CD4-positive, CD25-positive, alpha-beta regulatory T cell (primary cell): Measurements from ENCODE around the gene SORCS2. TPM values are rescaled to one million over a fixed set of nuclear protein-coding genes. Genes with fewer than 3 reads are reported as not detected.

Experiments
- ATAC-seq, 2 donors: fragments of 150-1000 bp; cut with Tn5 transposase; one replicate each; pipeline ENCODE4 v1.10.0; 2021; ENCODE audit warnings: low read depth in 2 of 2, moderate number of reproducible peaks in 2 of 2, moderate library complexity in 1 of 2
- DNase-seq, 3 donors: peaks; one replicate each; pipeline versions ENCODE4 v3.0.0 to v3.0.0-alpha.2; 2012 to 2022; ENCODE audit warnings: mixed read lengths in 1 of 3
- H3K27ac ChIP-seq: one replicate; pipeline ENCODE4 v1.7.0; 2013; ENCODE audit warnings: mild to moderate bottlenecking, low read length; ENCODE audit not compliant: insufficient read depth, poor library complexity, severe bottlenecking
- H3K27me3 ChIP-seq: one replicate; pipeline ENCODE4 v1.7.0; 2013; ENCODE audit warnings: low read length; ENCODE audit not compliant: control insufficient read depth, insufficient read depth
- H3K36me3 ChIP-seq: one replicate; pipeline ENCODE4 v1.7.0; 2013; ENCODE audit warnings: mild to moderate bottlenecking, low read length, moderate library complexity; ENCODE audit not compliant: control insufficient read depth, insufficient read depth
- H3K4me1 ChIP-seq: 2 replicates; pipeline ENCODE4 v1.7.0; 2013; ENCODE audit warnings: mild to moderate bottlenecking, low read length; ENCODE audit not compliant: insufficient read depth, control insufficient read depth, poor library complexity, severe bottlenecking
- H3K4me3 ChIP-seq: one replicate; pipeline ENCODE4 v1.7.0; 2013; ENCODE audit warnings: low read depth, mild to moderate bottlenecking, low read length, moderate library complexity
- H3K9me3 ChIP-seq, 2 experiments: 1 replicate in 1 of 2; 2 replicates in 1 of 2; pipeline ENCODE4 v1.7.0; 2013; ENCODE audit warnings: low read length in 2 of 2, mild to moderate bottlenecking in 1 of 2, moderate library complexity in 1 of 2; ENCODE audit not compliant: control insufficient read depth in 2 of 2
- H3K27ac Mint-ChIP-seq, 3 donors: one replicate each; pipeline ENCODE4 v1.8.0; 2020 to 2022; ENCODE audit warnings: mild to moderate bottlenecking in 3 of 3, mixed read lengths in 3 of 3, moderate library complexity in 2 of 3
- H3K27me3 Mint-ChIP-seq: one replicate; pipeline ENCODE4 v1.8.0; 2022; ENCODE audit warnings: mild to moderate bottlenecking, mixed read lengths
- H3K36me3 Mint-ChIP-seq: one replicate; pipeline ENCODE4 v1.8.0; 2020; ENCODE audit warnings: mixed read lengths
- H3K4me1 Mint-ChIP-seq, 4 donors: one replicate each; pipeline ENCODE4 v1.8.0; 2020 to 2022; ENCODE audit warnings: mixed read lengths in 4 of 4, mild to moderate bottlenecking in 1 of 4
- H3K4me3 Mint-ChIP-seq, 4 donors: one replicate each; pipeline ENCODE4 v1.8.0; 2020 to 2022; ENCODE audit warnings: mild to moderate bottlenecking in 4 of 4, mixed read lengths in 4 of 4, moderate library complexity in 3 of 4
- H3K9me3 Mint-ChIP-seq, 7 donors: one replicate each; pipeline ENCODE4 v1.8.0; 2020 to 2022; ENCODE audit warnings: mixed read lengths in 7 of 7, mild to moderate bottlenecking in 3 of 7, moderate library complexity in 2 of 7
- polyA plus RNA-seq, 4 donors: library from polyadenylated mRNA; unstranded; fragments of 300-500 nt; fragmentation: Illumina TruSeq; gene quantifications; one replicate each; pipeline ENCODE4 v1.2.3, GENCODE V29; 2021
- total RNA-seq: library from RNA; stranded (reverse); gene quantifications from one replicate; pipeline ENCODE4 v1.2.3, GENCODE V29; 2022

Gene SORCS2
- total and polyA plus RNA-seq, 5 donors from 2014 or later, result not detected

- ATAC-seq (no peak), DNase-seq (no peak)
- Histone ChIP-seq H3K27ac (no peak overlapping the region), H3K4me1 (peaks cover 17% of the 10 kb centered on the region), H3K9me3 (no peaks in the 10 kb centered on the region), H3K27me3 (no peaks in the 10 kb centered on the region), H3K4me3 (no peak overlapping the region), H3K36me3 (peaks cover 3% of the 10 kb centered on the region)
- Mint-ChIP-seq H3K9me3 (no peaks in the 10 kb centered on the region), H3K4me3 (no peak overlapping the region), H3K36me3 (peaks cover 18% of the 10 kb centered on the region), H3K4me1 (peaks cover 9 to 45% (median 30%) of the 10 kb centered on the region in 4 donors), H3K27ac (no peak overlapping the region), H3K27me3 (no peaks in the 10 kb centered on the region)
Observed at GRCh38 chr4:7777871-7778509, 585.7 kb downstream of the SORCS2 start.

GRCh38 chr4:7778510-7779431 lies 586.4 kb downstream of the SORCS2 start:
- H3K4me3 ChIP-seq, result no peak overlapping the region
- no peaks in the 10 kb centered on the region for H3K9me3 ChIP-seq
- peaks cover 3% of the 10 kb centered on the region for H3K36me3 ChIP-seq
- Mint-ChIP-seq H3K4me3 (peak overlapping the region in 1 of 4 donors; percentile 7), H3K27ac (peak overlapping the region in 2 of 3 donors; percentile 1 to 67), H3K9me3 (no peaks in the 10 kb centered on the region), H3K4me1 (peaks cover 9 to 52% (median 31%) of the 10 kb centered on the region in 4 donors), H3K27me3 (no peaks in the 10 kb centered on the region), H3K36me3 (peaks cover 19% of the 10 kb centered on the region)
- H3K27me3 ChIP-seq, result no peaks in the 10 kb centered on the region
- peaks cover 17% of the 10 kb centered on the region for H3K4me1 ChIP-seq
- H3K27ac ChIP-seq, result no peak overlapping the region
- DNase-seq (no peak), ATAC-seq (no peak)

GRCh38 chr4:7779432-7779768 lies 587.1 kb downstream of the SORCS2 start:
- no peak for ATAC-seq
- H3K27me3 ChIP-seq, result no peaks in the 10 kb centered on the region
- H3K4me1 ChIP-seq, result peaks cover 17% of the 10 kb centered on the region
- H3K9me3 ChIP-seq, result no peaks in the 10 kb centered on the region
- DNase-seq, result no peak
- H3K27me3 Mint-ChIP-seq, result no peaks in the 10 kb centered on the region
- no peak overlapping the region for H3K27ac ChIP-seq
- peaks cover 3% of the 10 kb centered on the region for H3K36me3 ChIP-seq
- no peaks in the 10 kb centered on the region for H3K9me3 Mint-ChIP-seq
- H3K4me1 Mint-ChIP-seq, result peaks cover 9 to 54% (median 33%) of the 10 kb centered on the region in 4 donors
- peaks cover 18% of the 10 kb centered on the region for H3K36me3 Mint-ChIP-seq
- no peak overlapping the region for H3K4me3 ChIP-seq
- H3K4me3 Mint-ChIP-seq, result no peak overlapping the region
- peak overlapping the region in 2 of 3 donors; percentile 1 to 55 for H3K27ac Mint-ChIP-seq

GRCh38 chr4:7780751-7781348 lies 588.5 kb downstream of the SORCS2 start:
- Histone ChIP-seq H3K4me1 (peaks cover 17% of the 10 kb centered on the region), H3K27me3 (no peaks in the 10 kb centered on the region), H3K4me3 (no peak overlapping the region), H3K9me3 (no peaks in the 10 kb centered on the region), H3K27ac (no peak overlapping the region), H3K36me3 (no peaks in the 10 kb centered on the region)
- H3K36me3 Mint-ChIP-seq, result peaks cover 12% of the 10 kb centered on the region
- no peak for ATAC-seq
- H3K27ac Mint-ChIP-seq, result peak overlapping the region in 2 of 3 donors; percentile 82 to 91
- DNase-seq, result no peak
- no peaks in the 10 kb centered on the region for H3K9me3 Mint-ChIP-seq
- peak overlapping the region; percentile 28 to 58 (median 42) for H3K4me3 Mint-ChIP-seq
- peaks cover 9 to 68% (median 40%) of the 10 kb centered on the region in 4 donors for H3K4me1 Mint-ChIP-seq
- no peaks in the 10 kb centered on the region for H3K27me3 Mint-ChIP-seq

GRCh38 chr4:7781366-7781765 lies 589.0 kb downstream of the SORCS2 start:
- Mint-ChIP-seq H3K36me3 (peaks cover 12% of the 10 kb centered on the region), H3K9me3 (no peaks in the 10 kb centered on the region), H3K4me3 (peak overlapping the region; percentile 29 to 58 (median 42)), H3K4me1 (peaks cover 9 to 71% (median 40%) of the 10 kb centered on the region in 4 donors), H3K27me3 (no peaks in the 10 kb centered on the region), H3K27ac (peak overlapping the region in 2 of 3 donors; percentile 82 to 91)
- H3K9me3 ChIP-seq, result no peaks in the 10 kb centered on the region
- peak in 1 of 3 donors; percentile 31 for DNase-seq
- no peak overlapping the region for H3K27ac ChIP-seq
- H3K4me1 ChIP-seq, result peaks cover 17% of the 10 kb centered on the region
- H3K36me3 ChIP-seq, result no peaks in the 10 kb centered on the region
- no peak for ATAC-seq
- H3K27me3 ChIP-seq, result no peaks in the 10 kb centered on the region
- peak overlapping the region; percentile 51 for H3K4me3 ChIP-seq

GRCh38 chr4:7781993-7782392 lies 589.7 kb downstream of the SORCS2 start:
- Mint-ChIP-seq H3K4me3 (no peak overlapping the region), H3K4me1 (peaks cover 9 to 68% (median 40%) of the 10 kb centered on the region in 4 donors), H3K27ac (peak overlapping the region in 2 of 3 donors; percentile 82 to 91), H3K27me3 (no peaks in the 10 kb centered on the region), H3K36me3 (peaks cover 12% of the 10 kb centered on the region), H3K9me3 (no peaks in the 10 kb centered on the region)
- DNase-seq, result no peak
- Histone ChIP-seq H3K27me3 (no peaks in the 10 kb centered on the region), H3K27ac (no peak overlapping the region), H3K36me3 (no peaks in the 10 kb centered on the region), H3K4me1 (peaks cover 17% of the 10 kb centered on the region), H3K4me3 (no peak overlapping the region), H3K9me3 (no peaks in the 10 kb centered on the region)
- no peak for ATAC-seq

GRCh38 chr4:7782783-7783182 lies 590.4 kb downstream of the SORCS2 start:
- H3K9me3 Mint-ChIP-seq, result no peaks in the 10 kb centered on the region
- peaks cover 9% of the 10 kb centered on the region for H3K36me3 Mint-ChIP-seq
- DNase-seq (peak in 1 of 3 donors; percentile 16), ATAC-seq (no peak)
- Histone ChIP-seq H3K4me1 (peaks cover 17% of the 10 kb centered on the region), H3K27ac (no peak overlapping the region), H3K9me3 (no peaks in the 10 kb centered on the region), H3K4me3 (no peak overlapping the region), H3K27me3 (no peaks in the 10 kb centered on the region), H3K36me3 (no peaks in the 10 kb centered on the region)
- peaks cover 9 to 66% (median 40%) of the 10 kb centered on the region in 4 donors for H3K4me1 Mint-ChIP-seq
- H3K27ac Mint-ChIP-seq, result peak overlapping the region; percentile 49 to 82 (median 70)
- no peaks in the 10 kb centered on the region for H3K27me3 Mint-ChIP-seq
- peak overlapping the region in 2 of 4 donors; percentile 10 to 65 for H3K4me3 Mint-ChIP-seq
